ENCODE measurements around the gene OR7G2. TPM values are rescaled to one million over a fixed set of nuclear protein-coding genes. Genes with fewer than 3 reads are reported as not detected.
"Not testable (repeated sequence)": the region's sequence is repeated elsewhere in the genome, so short reads cannot be mapped to it uniquely, and the experiment has no call there.

OR7G2 gene
- total RNA-seq, 1 donor from 2014 or later, result not detected

- Mint-ChIP-seq H3K27me3 (ENCODE audit: insufficient read depth) (peaks cover 5% of the 10 kb centered on the region), H3K4me3 (no peak overlapping the region), H3K9me3 (peaks cover 4% of the 10 kb centered on the region), H3K4me1 (ENCODE audit: low read depth) (no peaks in the 10 kb centered on the region), H3K27ac (no peak overlapping the region), H3K36me3 (ENCODE audit: low read depth) (no peaks in the 10 kb centered on the region)
- intact Hi-C loops (cut with micrococcal nuclease), result no loop called here
- no peak for DNase-seq (ENCODE audit: low spot score)
Measured at GRCh38 chr19:9128171-9128570, 20.9 kb upstream of the OR7G2 start.

DNA sequence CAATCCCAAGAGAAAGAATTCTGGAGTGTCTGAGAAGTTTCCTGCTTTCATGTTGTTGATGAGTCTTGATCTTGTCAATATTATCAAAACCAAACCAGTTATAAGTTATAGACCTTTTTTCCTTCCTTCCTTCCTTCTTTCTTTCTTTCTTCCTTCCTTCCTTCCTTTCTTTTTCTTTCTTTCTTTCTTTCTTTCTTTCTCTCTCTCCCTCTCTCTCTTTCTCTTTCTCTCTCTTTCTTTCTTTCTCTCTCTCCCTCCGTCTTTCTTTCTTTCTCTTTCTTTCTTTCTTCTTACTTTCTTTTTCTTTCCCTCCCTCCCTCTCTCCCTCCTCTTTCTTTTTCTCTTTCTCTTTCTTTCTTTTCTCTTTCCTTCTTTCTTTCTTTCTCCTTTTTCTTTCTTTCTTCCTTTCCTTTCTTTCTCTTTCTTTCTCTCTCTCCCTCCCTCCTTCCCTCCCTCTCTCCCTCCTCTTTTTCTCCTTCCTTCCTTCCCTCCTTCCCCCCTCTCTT, 19.7 kb upstream of the OR7G2 start, which contains the start of gene OR7G3:
TSS of gene OR7G3 (minus strand) at position 51 of the 506 bp plus-strand sequence. CDS start at position 51, 0 bp downstream.
- Mint-ChIP-seq H3K27ac (no peak within 1 kb of the TSS), H3K9me3 (peaks cover 8% of the 10 kb centered on the region), H3K4me1 (ENCODE audit: low read depth) (no peaks in the 10 kb centered on the region), H3K4me3 (no peak within 1 kb of the TSS), H3K27me3 (ENCODE audit: insufficient read depth) (peaks cover 5% of the 10 kb centered on the region), H3K36me3 (ENCODE audit: low read depth) (no peaks in the 10 kb centered on the region)
- DNase-seq (ENCODE audit: low spot score), result no peak
- intact Hi-C loops (cut with micrococcal nuclease), result no loop called here

- no peak overlapping the region for H3K4me3 Mint-ChIP-seq
- H3K4me1 Mint-ChIP-seq (ENCODE audit: low read depth), result no peaks in the 10 kb centered on the region
- peaks cover 3% of the 10 kb centered on the region for H3K27me3 Mint-ChIP-seq (ENCODE audit: insufficient read depth)
- no peaks in the 10 kb centered on the region for H3K9me3 Mint-ChIP-seq
- intact Hi-C loops (cut with micrococcal nuclease), result no loop called here
- no peak overlapping the region for H3K27ac Mint-ChIP-seq
- DNase-seq (ENCODE audit: low spot score), result no peak
- H3K36me3 Mint-ChIP-seq (ENCODE audit: low read depth), result no peaks in the 10 kb centered on the region
Measured at GRCh38 chr19:9116547-9116946, 9.3 kb upstream of the OR7G2 start.

DNA sequence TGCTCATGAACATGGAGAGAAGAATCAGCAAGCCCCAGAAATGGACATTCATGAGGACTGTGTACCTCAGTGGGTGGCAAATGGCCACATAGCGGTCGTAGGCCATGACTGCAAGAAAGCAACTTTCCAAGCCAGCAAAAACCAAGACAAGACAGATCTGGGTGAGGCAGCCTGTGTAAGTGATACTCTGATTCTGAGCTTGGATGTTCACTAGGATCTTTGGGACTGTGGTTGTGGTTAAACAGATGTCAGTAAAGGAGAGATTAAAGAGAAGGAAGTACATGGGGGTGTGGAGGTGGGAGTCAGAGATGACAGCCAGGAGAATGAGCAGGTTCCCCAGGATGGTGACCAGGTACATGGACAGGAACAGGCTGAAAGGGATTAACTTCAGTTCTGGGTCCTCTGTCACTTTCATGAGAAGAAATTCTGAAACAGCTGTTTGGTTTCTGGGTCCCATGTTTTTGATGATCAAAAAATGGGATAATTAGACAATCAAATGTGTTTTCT, 8.1 kb upstream of the OR7G2 start, which contains the start of gene OR7G1:
TSS of gene OR7G1 (minus strand) at position 457 of the 507 bp plus-strand sequence. CDS start at position 457, 0 bp downstream.
- Mint-ChIP-seq H3K27me3 (ENCODE audit: insufficient read depth) (peaks cover 3% of the 10 kb centered on the region), H3K36me3 (ENCODE audit: low read depth) (no peaks in the 10 kb centered on the region), H3K9me3 (no peaks in the 10 kb centered on the region), H3K27ac (no peak within 1 kb of the TSS), H3K4me1 (ENCODE audit: low read depth) (no peaks in the 10 kb centered on the region), H3K4me3 (no peak within 1 kb of the TSS)
- DNase-seq (ENCODE audit: low spot score), result no peak
- intact Hi-C loops (cut with micrococcal nuclease), result no loop called here

DNA sequence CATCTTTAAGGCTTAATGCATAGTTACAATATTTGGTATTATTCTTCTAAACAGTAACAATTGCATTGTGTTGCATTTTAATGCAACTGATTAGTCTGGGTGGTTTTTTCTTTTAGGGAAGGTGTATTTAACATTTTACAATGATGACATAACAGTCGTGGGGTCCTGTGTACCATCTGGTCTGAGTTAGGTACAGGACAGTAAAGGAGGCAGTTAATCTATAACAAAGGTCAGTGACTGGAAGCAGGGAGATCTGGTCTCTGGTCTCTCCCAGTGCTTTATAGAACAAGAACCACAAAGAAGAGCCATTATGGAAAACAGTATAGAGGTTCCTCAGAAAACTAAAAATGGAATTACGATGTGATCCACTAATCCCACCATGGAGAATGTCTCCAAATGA, 2.7 kb upstream of the OR7G2 start:
- Mint-ChIP-seq H3K27me3 (ENCODE audit: insufficient read depth) (peaks cover 2% of the 10 kb centered on the region), H3K9me3 (no peaks in the 10 kb centered on the region), H3K4me3 (no peak overlapping the region), H3K36me3 (ENCODE audit: low read depth) (no peaks in the 10 kb centered on the region), H3K27ac (no peak overlapping the region), H3K4me1 (ENCODE audit: low read depth) (no peaks in the 10 kb centered on the region)
- intact Hi-C loops (cut with micrococcal nuclease), result no loop called here
- no peak for DNase-seq (ENCODE audit: low spot score)

DNA sequence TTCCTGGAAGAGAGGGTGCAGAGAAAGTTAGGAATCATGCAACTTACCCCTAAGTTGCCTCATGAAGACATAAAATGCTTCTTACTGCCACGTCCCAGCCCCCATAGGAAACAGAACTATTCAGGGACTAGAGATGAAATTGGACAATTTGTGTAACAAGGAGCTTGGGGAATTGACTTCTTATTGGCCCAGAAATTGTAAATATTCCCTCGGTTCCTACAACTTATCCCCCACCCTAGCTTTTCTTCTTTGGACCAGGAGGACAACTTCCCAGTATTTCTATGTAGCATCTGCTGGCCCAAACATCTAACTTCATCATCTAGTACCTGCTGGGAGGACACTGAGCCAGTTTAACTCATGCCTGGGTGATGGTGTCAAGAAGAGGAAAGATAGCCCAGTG, 20.5 kb downstream of the OR7G2 start, which contains the start of gene OR1M1:
TSS of gene OR1M1 (plus strand) at position 301 of the 400 bp plus-strand sequence. CDS start 6,184 bp downstream, outside the sequence.
- H3K27ac Mint-ChIP-seq, result no peak within 1 kb of the TSS
- H3K4me1 Mint-ChIP-seq (ENCODE audit: low read depth), result no peaks in the 10 kb centered on the region
- no peak for DNase-seq (ENCODE audit: low spot score)
- H3K9me3 Mint-ChIP-seq, result no peaks in the 10 kb centered on the region
- H3K4me3 Mint-ChIP-seq, result no peak within 1 kb of the TSS
- no peaks in the 10 kb centered on the region for H3K36me3 Mint-ChIP-seq (ENCODE audit: low read depth)
- peaks cover 1% of the 10 kb centered on the region for H3K27me3 Mint-ChIP-seq (ENCODE audit: insufficient read depth)
- intact Hi-C loops (cut with micrococcal nuclease), result no loop called here

- Mint-ChIP-seq H3K4me1 (ENCODE audit: low read depth) (no peaks in the 10 kb centered on the region), H3K27me3 (ENCODE audit: insufficient read depth) (no peaks in the 10 kb centered on the region), H3K36me3 (ENCODE audit: low read depth) (no peaks in the 10 kb centered on the region), H3K4me3 (no peak overlapping the region), H3K9me3 (no peaks in the 10 kb centered on the region), H3K27ac (no peak overlapping the region)
- DNase-seq (ENCODE audit: low spot score), result no peak
- intact Hi-C loops (cut with micrococcal nuclease), result no loop called here
Measured at GRCh38 chr19:9078651-9079050, 28.6 kb downstream of the OR7G2 start.

- no peaks in the 10 kb centered on the region for H3K9me3 Mint-ChIP-seq
- intact Hi-C loops (cut with micrococcal nuclease), result no loop called here
Measured at GRCh38 chr19:9076901-9077300, 30.4 kb downstream of the OR7G2 start.

GRCh38 chr19:9075064-9075949, 32.0 kb downstream of the OR7G2 start:
- no peaks in the 10 kb centered on the region for H3K27me3 Mint-ChIP-seq (ENCODE audit: insufficient read depth)
- DNase-seq (ENCODE audit: low spot score), result no peak

More at GRCh38 chr19:9076901-9077300, 30.4 kb downstream of the OR7G2 start:
- no peak overlapping the region for H3K4me3 Mint-ChIP-seq
- H3K36me3 Mint-ChIP-seq (ENCODE audit: low read depth), result no peaks in the 10 kb centered on the region
- no peak for DNase-seq (ENCODE audit: low spot score)
- H3K4me1 Mint-ChIP-seq (ENCODE audit: low read depth), result no peaks in the 10 kb centered on the region
- H3K27me3 Mint-ChIP-seq (ENCODE audit: insufficient read depth), result no peaks in the 10 kb centered on the region
- H3K27ac Mint-ChIP-seq, result no peak overlapping the region

GRCh38 chr19:9073806-9074205, 33.5 kb downstream of the OR7G2 start:
- no peak overlapping the region for H3K4me3 Mint-ChIP-seq
- H3K27ac Mint-ChIP-seq, result no peak overlapping the region
- intact Hi-C loops (cut with micrococcal nuclease), result no loop called here
- H3K36me3 Mint-ChIP-seq (ENCODE audit: low read depth), result no peaks in the 10 kb centered on the region
- no peak for DNase-seq (ENCODE audit: low spot score)
- no peaks in the 10 kb centered on the region for H3K27me3 Mint-ChIP-seq (ENCODE audit: insufficient read depth)
- no peaks in the 10 kb centered on the region for H3K4me1 Mint-ChIP-seq (ENCODE audit: low read depth)
- H3K9me3 Mint-ChIP-seq, result no peaks in the 10 kb centered on the region

More at GRCh38 chr19:9075064-9075949, 32.0 kb downstream of the OR7G2 start:
- Mint-ChIP-seq H3K9me3 (no peaks in the 10 kb centered on the region), H3K4me1 (ENCODE audit: low read depth) (no peaks in the 10 kb centered on the region), H3K27ac (no peak overlapping the region), H3K4me3 (no peak overlapping the region), H3K36me3 (ENCODE audit: low read depth) (no peaks in the 10 kb centered on the region)
- intact Hi-C loops (cut with micrococcal nuclease), result no loop called here

DNA sequence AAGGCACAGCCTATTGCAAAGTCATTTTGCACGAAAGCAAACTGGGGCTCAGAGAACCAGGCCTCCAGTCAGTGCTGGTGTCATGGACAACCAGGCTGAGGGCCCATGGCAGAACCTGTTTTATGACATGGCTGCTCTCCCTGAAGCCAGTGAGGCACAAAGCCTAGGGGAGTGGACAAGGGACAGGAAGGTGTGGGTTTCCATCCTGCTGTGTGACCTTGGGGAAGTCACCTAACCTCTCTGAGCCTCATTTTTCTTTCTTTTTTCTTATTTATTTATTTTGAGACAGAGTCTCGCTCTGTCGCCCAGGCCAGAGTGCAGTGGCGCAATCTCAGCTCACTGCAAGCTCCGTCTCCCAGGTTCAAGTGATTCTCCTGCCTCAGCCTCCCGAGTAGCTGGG, 35.6 kb downstream of the OR7G2 start:
- H3K4me1 Mint-ChIP-seq (ENCODE audit: low read depth); H3K4me3 Mint-ChIP-seq; H3K9me3 Mint-ChIP-seq; DNase-seq (ENCODE audit: low spot score); H3K27ac Mint-ChIP-seq; H3K27me3 Mint-ChIP-seq (ENCODE audit: insufficient read depth); intact Hi-C loops (cut with micrococcal nuclease); H3K36me3 Mint-ChIP-seq (ENCODE audit: low read depth): not testable (repeated sequence)

DNA sequence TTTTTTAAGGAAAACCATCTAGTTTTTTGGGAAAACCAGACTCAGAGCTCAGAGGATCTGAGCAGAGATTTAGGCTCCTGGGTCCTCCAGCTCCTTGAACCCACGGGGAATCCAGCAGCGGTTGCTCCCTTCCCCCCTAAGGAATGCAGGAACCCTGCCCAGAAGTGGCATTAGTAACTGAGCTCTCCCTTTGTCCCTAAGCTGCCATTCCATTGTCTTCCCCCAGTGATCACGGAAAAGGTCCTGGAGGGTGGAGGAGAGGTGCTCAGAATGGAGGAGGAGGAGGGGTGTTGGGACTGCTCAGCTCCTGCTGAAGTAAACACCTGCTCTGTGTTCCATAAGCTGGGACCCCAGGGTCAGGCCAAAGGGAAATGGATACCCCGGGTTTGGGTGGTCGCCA, 37.2 kb downstream of the OR7G2 start:
- Mint-ChIP-seq H3K36me3 (ENCODE audit: low read depth) (no peaks in the 10 kb centered on the region), H3K27ac (no peak overlapping the region), H3K4me1 (ENCODE audit: low read depth) (no peaks in the 10 kb centered on the region), H3K4me3 (no peak overlapping the region), H3K27me3 (ENCODE audit: insufficient read depth) (no peaks in the 10 kb centered on the region), H3K9me3 (no peaks in the 10 kb centered on the region)
- intact Hi-C loops (cut with micrococcal nuclease), result no loop called here
- DNase-seq (ENCODE audit: low spot score), result no peak

GRCh38 chr19:9065457-9066014, 41.7 kb downstream of the OR7G2 start:
- Mint-ChIP-seq H3K9me3 (no peaks in the 10 kb centered on the region), H3K27ac (no peak overlapping the region), H3K36me3 (ENCODE audit: low read depth) (no peaks in the 10 kb centered on the region), H3K4me1 (ENCODE audit: low read depth) (no peaks in the 10 kb centered on the region), H3K4me3 (no peak overlapping the region), H3K27me3 (ENCODE audit: insufficient read depth) (no peaks in the 10 kb centered on the region)
- no peak for DNase-seq (ENCODE audit: low spot score)
- intact Hi-C loops (cut with micrococcal nuclease), result no loop called here

Data from activated T-helper 1 cell treated with anti-CD3 and anti-CD28 coated beads, Interleukin-12 subunit alpha, Interleukin-12 subunit beta, Interleukin-2, Interleukin-4 antibody, amounts not matched to agents 30 ng/mL and 10 ng/mL and 1 ng/mL, durations not matched to agents 14 hours and 24 hours and 36 hours (primary cell).